H7 (cell line): Measurements from ENCODE around the gene TNFSF12. TPM values are rescaled to one million over a fixed set of nuclear protein-coding genes. Genes with fewer than 3 reads are reported as not detected.

Experiments used
- DNase-seq: peaks from one replicate; pipeline ENCODE4 v3.0.0; 2012
- H3K27me3 ChIP-seq: 2 replicates; pipeline ENCODE4 v1.6.0; 2011; ENCODE audit warnings: mild to moderate bottlenecking, low read length; ENCODE audit not compliant: control insufficient read depth, insufficient read depth
- H3K36me3 ChIP-seq: replicated peaks from 2 replicates; pipeline ENCODE4 v1.5.1; 2011; ENCODE audit warnings: low read length; ENCODE audit not compliant: control insufficient read depth, insufficient read depth
- H3K4me3 ChIP-seq: 2 replicates; pipeline ENCODE4 v1.5.1; 2011; ENCODE audit warnings: low read depth, mild to moderate bottlenecking, control low read depth, low read length, moderate library complexity; ENCODE audit not compliant: insufficient read depth
- total RNA-seq: library from RNA; depleted of rRNA; stranded (reverse); fragments of >200 nt; shearing (Covaris generic); gene quantifications from 2 replicates; pipeline ENCODE4 v1.2.3, GENCODE V29; 2014; rRNA removed

TNFSF12 gene
- total RNA-seq, 1 experiment from 2014 or later: 6.2 TPM

DNA sequence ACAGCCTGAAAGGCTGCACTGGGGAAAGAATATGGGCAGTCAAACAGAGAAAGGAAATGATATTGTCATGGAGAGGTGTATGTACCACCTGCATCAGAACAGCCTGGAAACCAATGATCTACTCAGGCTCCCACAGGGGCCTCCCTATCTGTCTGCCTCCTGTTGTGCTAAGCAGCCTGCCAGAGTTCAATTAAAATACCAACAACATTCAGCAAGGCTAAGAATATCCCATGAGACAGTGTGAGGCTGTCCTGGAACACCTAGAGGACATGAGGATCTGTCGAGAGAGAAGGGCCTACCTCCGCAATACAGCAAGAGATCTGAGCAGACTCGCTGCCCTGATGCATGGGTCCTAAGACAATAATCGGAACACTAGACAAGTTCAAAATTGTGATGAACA is 57.4 kb downstream of the TNFSF12 start:
- no peak for DNase-seq
- Histone ChIP-seq H3K4me3 (no peak overlapping the region), H3K36me3 (peaks cover 21% of the 10 kb centered on the region), H3K27me3 (no peaks in the 10 kb centered on the region)

Other genes with a start within 250 kb of the TNFSF12 start
- gene EIF5A, start 241.4 kb upstream of the TNFSF12 start, total RNA-seq: 865 and 1,116 TPM in 2 replicates
- gene GPS2, start 233.7 kb upstream of the TNFSF12 start, total RNA-seq: 52.8 and 60.2 TPM in 2 replicates
- 33.5 and 34.1 TPM in 2 replicates for gene NEURL4, start 219.7 kb upstream of the TNFSF12 start, total RNA-seq
- 17.8 and 34.5 TPM in 2 replicates for gene ACAP1, start 212.5 kb upstream of the TNFSF12 start, total RNA-seq
- gene KCTD11, start 196.9 kb upstream of the TNFSF12 start, total RNA-seq: 1.1 and 2.2 TPM in 2 replicates
- gene TMEM95, start 193.9 kb upstream of the TNFSF12 start, total RNA-seq: not detected in 2 replicates
- gene TNK1, start 168.0 kb upstream of the TNFSF12 start, total RNA-seq: 7.0 and 8.9 TPM in 2 replicates
- gene PLSCR3, start 154.5 kb upstream of the TNFSF12 start, total RNA-seq: 26.5 and 27.8 TPM in 2 replicates
- gene TMEM256, start 145.0 kb upstream of the TNFSF12 start, total RNA-seq: 280 and 385 TPM in 2 replicates
- gene NLGN2, start 141.2 kb upstream of the TNFSF12 start, total RNA-seq: 11.6 and 15.7 TPM in 2 replicates
- gene SPEM1, start 128.7 kb upstream of the TNFSF12 start, total RNA-seq: not detected in 2 replicates
- gene SPEM2, start 123.4 kb upstream of the TNFSF12 start, total RNA-seq: not detected in 2 replicates
- gene SPEM3, start 120.2 kb upstream of the TNFSF12 start, total RNA-seq: not detected in 2 replicates
- 14.5 and 15.8 TPM in 2 replicates for gene TMEM102, start 113.6 kb upstream of the TNFSF12 start, total RNA-seq
- 12.5 and 20.7 TPM in 2 replicates for gene FGF11, start 109.5 kb upstream of the TNFSF12 start, total RNA-seq
- 6.6 and 6.8 TPM in 2 replicates for gene CHRNB1, start 104.0 kb upstream of the TNFSF12 start, total RNA-seq
- gene ZBTB4, start 69.4 kb upstream of the TNFSF12 start, total RNA-seq: 9.0 and 10.4 TPM in 2 replicates
- gene SLC35G6, start 67.6 kb upstream of the TNFSF12 start, total RNA-seq: not detected in 2 replicates
- 46.1 and 48.6 TPM in 2 replicates for gene POLR2A, start 64.7 kb upstream of the TNFSF12 start, total RNA-seq
- gene TNFSF13, start 9.7 kb downstream of the TNFSF12 start, total RNA-seq: 0.94 and 1.7 TPM in 2 replicates
- gene SENP3, start 12.9 kb downstream of the TNFSF12 start, total RNA-seq: 137 and 203 TPM in 2 replicates
- gene CD68, start 30.6 kb downstream of the TNFSF12 start, total RNA-seq: 0.22 and 0.55 TPM in 2 replicates
- 111 and 146 TPM in 2 replicates for gene MPDU1, start 34.8 kb downstream of the TNFSF12 start, total RNA-seq
- 33.8 and 44.0 TPM in 2 replicates for gene SOX15, start 41.0 kb downstream of the TNFSF12 start, total RNA-seq
- gene FXR2, start 65.8 kb downstream of the TNFSF12 start, total RNA-seq: 49.0 and 52.0 TPM in 2 replicates
- 45.5 and 55.8 TPM in 2 replicates for gene SAT2, start 78.8 kb downstream of the TNFSF12 start, total RNA-seq
- gene SHBG, start 81.1 kb downstream of the TNFSF12 start, total RNA-seq: 0.35 and 1.5 TPM in 2 replicates
- gene ATP1B2, start 101.9 kb downstream of the TNFSF12 start, total RNA-seq: 1.6 and 7.0 TPM in 2 replicates
- gene TP53, start 138.4 kb downstream of the TNFSF12 start, total RNA-seq: 97.5 and 99.4 TPM in 2 replicates
- gene WRAP53, start 139.4 kb downstream of the TNFSF12 start, total RNA-seq: 32.9 and 41.3 TPM in 2 replicates
- 6.0 and 6.4 TPM in 2 replicates for gene EFNB3, start 156.1 kb downstream of the TNFSF12 start, total RNA-seq
- gene DNAH2, start 168.7 kb downstream of the TNFSF12 start, total RNA-seq: 0.11 and 0.24 TPM in 2 replicates